ENCODE results near the gene EREG.

The EREG gene

DNA sequence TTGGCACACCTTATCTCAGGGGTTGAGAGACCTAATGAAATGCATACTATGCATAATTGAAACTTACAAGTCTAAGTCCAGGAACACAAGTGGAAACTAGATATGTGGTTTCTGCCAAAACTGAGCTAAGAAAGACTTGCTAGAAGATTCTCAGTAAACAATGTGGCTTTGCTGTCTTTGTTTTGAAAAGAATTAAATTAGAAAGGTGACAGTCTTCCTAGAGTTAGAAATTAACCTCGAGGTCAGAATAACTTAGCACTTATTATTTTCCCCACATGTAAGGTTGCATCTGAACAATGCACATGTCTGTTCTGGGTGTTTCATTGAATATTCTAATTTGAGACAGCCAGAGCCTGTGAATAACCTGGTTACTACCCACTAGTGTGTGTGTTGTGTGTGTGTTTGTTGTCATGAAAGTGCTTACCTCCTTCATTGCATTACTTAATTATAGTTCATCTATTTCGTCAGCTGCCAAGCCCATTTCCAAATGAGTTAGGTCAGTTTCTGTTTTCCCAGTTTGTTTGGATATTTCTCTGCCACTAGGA is 1.5 kb downstream of the EREG start:
- no CpG with 5 or more reads among the region's 2 CpGs for WGBS (ENCODE audit: extremely low coverage, insufficient coverage, low lambda C conversion rate)
- H3K4me3 ChIP-seq (ENCODE audit: low read length) = no peak overlapping the region

DNA sequence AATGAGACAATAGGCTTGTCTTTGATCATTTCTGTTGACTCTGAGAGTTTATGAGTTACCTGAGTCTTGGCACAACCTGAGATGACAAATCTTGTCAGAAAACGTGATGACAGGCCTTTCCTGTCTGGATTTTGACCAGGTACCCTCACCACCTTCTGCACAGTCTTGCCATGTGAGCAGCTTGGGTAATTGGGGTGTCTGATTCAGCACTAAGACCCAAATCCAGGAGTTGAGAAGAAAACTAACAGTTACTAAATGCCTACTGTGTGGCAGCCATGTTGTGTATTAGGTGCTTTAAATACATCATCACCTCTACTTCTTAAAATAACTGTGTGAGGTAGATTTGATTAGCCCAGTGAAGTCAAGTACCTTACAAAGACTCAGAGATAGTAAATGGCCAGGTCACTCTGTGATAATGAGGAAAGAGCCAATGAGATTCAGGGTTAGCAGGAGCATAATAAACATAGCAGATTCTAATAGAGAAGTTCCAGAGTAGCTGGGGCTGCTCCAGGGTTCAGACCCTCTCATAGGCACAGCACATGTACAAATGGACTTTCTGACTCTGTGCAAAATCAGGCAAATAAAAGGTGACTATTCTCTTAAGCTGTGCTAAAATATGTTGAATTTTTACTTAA is 2.8 kb downstream of the EREG start:
- Histone ChIP-seq H4K8ac (ENCODE audit: low read depth, low read length) (no peak overlapping the region), H3K27me3 (ENCODE audit: insufficient read depth, low read length, poor library complexity) (no peaks in the 10 kb centered on the region), H3K23ac (ENCODE audit: low read length) (no peak overlapping the region), H3K36me3 (ENCODE audit: control insufficient read depth, insufficient read depth, low read length) (no peaks in the 10 kb centered on the region), H4K5ac (ENCODE audit: low read length) (no peak overlapping the region), H3K56ac (ENCODE audit: low read length) (no peak overlapping the region), H3K4ac (ENCODE audit: low read depth, low read length) (no peak overlapping the region), H2BK120ac (ENCODE audit: low read depth, low read length) (no peak overlapping the region), H2AK5ac (ENCODE audit: low read length) (no peak overlapping the region), H3K79me1 (ENCODE audit: low read length) (no peaks in the 10 kb centered on the region), H3K18ac (ENCODE audit: low read length) (no peak overlapping the region), H3K79me2 (ENCODE audit: control insufficient read depth, insufficient read depth, low read length) (no peaks in the 10 kb centered on the region), H3K4me2 (ENCODE audit: low read length) (no peak overlapping the region), H3K27ac (ENCODE audit: low read depth, low read length) (no peak overlapping the region), H3K4me3 (ENCODE audit: low read length) (no peak overlapping the region), H3K9ac (ENCODE audit: low read length) (no peak overlapping the region), H2BK15ac (replicated peaks; ENCODE audit: low read depth) (peak overlapping the region; percentile 8), H3K4me1 (ENCODE audit: control insufficient read depth, low read depth, low read length) (peaks cover 4% of the 10 kb centered on the region), H2BK5ac (ENCODE audit: low read length) (no peak overlapping the region)
- no CpG with 5 or more reads among the region's 1 CpG for WGBS (ENCODE audit: extremely low coverage, insufficient coverage, low lambda C conversion rate)
- DNase-seq = no peak

More for the DNA sequence above, 1.5 kb downstream of the EREG start:
- DNase-seq = no peak
- Histone ChIP-seq H3K79me2 (ENCODE audit: control insufficient read depth, insufficient read depth, low read length) (no peaks in the 10 kb centered on the region), H3K4ac (ENCODE audit: low read depth, low read length) (no peak overlapping the region), H2BK120ac (ENCODE audit: low read depth, low read length) (no peak overlapping the region), H3K27me3 (ENCODE audit: insufficient read depth, low read length, poor library complexity) (no peaks in the 10 kb centered on the region), H3K27ac (ENCODE audit: low read depth, low read length) (no peak overlapping the region), H3K18ac (ENCODE audit: low read length) (no peak overlapping the region), H3K79me1 (ENCODE audit: low read length) (no peaks in the 10 kb centered on the region), H4K8ac (ENCODE audit: low read depth, low read length) (no peak overlapping the region), H2AK5ac (ENCODE audit: low read length) (no peak overlapping the region), H3K9ac (ENCODE audit: low read length) (no peak overlapping the region), H3K4me1 (ENCODE audit: control insufficient read depth, low read depth, low read length) (peaks cover 4% of the 10 kb centered on the region), H3K4me2 (ENCODE audit: low read length) (no peak overlapping the region), H2BK5ac (ENCODE audit: low read length) (no peak overlapping the region), H3K36me3 (ENCODE audit: control insufficient read depth, insufficient read depth, low read length) (no peaks in the 10 kb centered on the region), H3K56ac (ENCODE audit: low read length) (no peak overlapping the region), H3K23ac (ENCODE audit: low read length) (no peak overlapping the region), H4K5ac (ENCODE audit: low read length) (no peak overlapping the region), H2BK15ac (replicated peaks; ENCODE audit: low read depth) (no peak overlapping the region)

- Histone ChIP-seq H2BK5ac (ENCODE audit: low read length) (no peak overlapping the region), H3K56ac (ENCODE audit: low read length) (no peak overlapping the region), H3K4me1 (ENCODE audit: control insufficient read depth, low read depth, low read length) (peaks cover 4% of the 10 kb centered on the region), H3K4ac (ENCODE audit: low read depth, low read length) (no peak overlapping the region), H3K9ac (ENCODE audit: low read length) (no peak overlapping the region), H2BK120ac (ENCODE audit: low read depth, low read length) (no peak overlapping the region), H3K79me1 (ENCODE audit: low read length) (no peaks in the 10 kb centered on the region), H3K36me3 (ENCODE audit: control insufficient read depth, insufficient read depth, low read length) (no peaks in the 10 kb centered on the region), H2AK5ac (ENCODE audit: low read length) (no peak overlapping the region), H3K23ac (ENCODE audit: low read length) (no peak overlapping the region), H3K4me2 (ENCODE audit: low read length) (no peak overlapping the region), H4K5ac (ENCODE audit: low read length) (no peak overlapping the region), H3K27me3 (ENCODE audit: insufficient read depth, low read length, poor library complexity) (no peaks in the 10 kb centered on the region), H4K8ac (ENCODE audit: low read depth, low read length) (no peak overlapping the region), H3K18ac (ENCODE audit: low read length) (no peak overlapping the region), H3K27ac (ENCODE audit: low read depth, low read length) (no peak overlapping the region), H2BK15ac (replicated peaks; ENCODE audit: low read depth) (no peak overlapping the region), H3K79me2 (ENCODE audit: control insufficient read depth, insufficient read depth, low read length) (no peaks in the 10 kb centered on the region), H3K4me3 (ENCODE audit: low read length) (no peak overlapping the region)
- DNase-seq = no peak
- no CpG with 5 or more reads among the region's 4 CpGs for WGBS (ENCODE audit: extremely low coverage, insufficient coverage, low lambda C conversion rate)
These were observed 3.7 kb downstream of the EREG start for GRCh38 chr4:74368596-74368995.

DNA sequence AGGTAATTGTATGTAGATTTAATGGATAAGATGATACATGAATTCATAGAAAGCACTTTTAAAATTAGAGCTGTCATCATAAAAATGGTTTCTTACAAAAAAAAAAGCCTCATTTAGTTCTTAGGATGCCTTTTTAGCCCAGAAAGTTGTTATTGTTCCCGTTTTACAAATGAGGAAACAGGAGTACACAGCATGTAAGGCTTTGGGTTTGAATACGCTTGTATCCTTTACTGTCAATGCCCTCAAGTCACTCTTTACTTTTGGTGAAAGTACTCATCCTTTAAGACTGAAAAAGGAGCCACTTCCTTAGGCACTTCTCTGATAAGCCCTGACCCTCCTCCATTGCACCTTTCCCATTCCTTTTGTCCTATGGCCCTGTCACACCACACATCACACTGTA is 4.9 kb downstream of the EREG start:
- Histone ChIP-seq H2BK5ac (ENCODE audit: low read length) (no peak overlapping the region), H3K79me2 (ENCODE audit: control insufficient read depth, insufficient read depth, low read length) (no peaks in the 10 kb centered on the region), H3K4ac (ENCODE audit: low read depth, low read length) (no peak overlapping the region), H3K4me3 (ENCODE audit: low read length) (no peak overlapping the region), H3K79me1 (ENCODE audit: low read length) (no peaks in the 10 kb centered on the region), H3K18ac (ENCODE audit: low read length) (no peak overlapping the region), H3K56ac (ENCODE audit: low read length) (no peak overlapping the region), H2AK5ac (ENCODE audit: low read length) (no peak overlapping the region), H2BK15ac (replicated peaks; ENCODE audit: low read depth) (no peak overlapping the region), H3K23ac (ENCODE audit: low read length) (no peak overlapping the region), H4K5ac (ENCODE audit: low read length) (no peak overlapping the region), H3K36me3 (ENCODE audit: control insufficient read depth, insufficient read depth, low read length) (no peaks in the 10 kb centered on the region), H3K4me1 (ENCODE audit: control insufficient read depth, low read depth, low read length) (peaks cover 4% of the 10 kb centered on the region), H4K8ac (ENCODE audit: low read depth, low read length) (no peak overlapping the region), H2BK120ac (ENCODE audit: low read depth, low read length) (no peak overlapping the region), H3K27me3 (ENCODE audit: insufficient read depth, low read length, poor library complexity) (no peaks in the 10 kb centered on the region), H3K27ac (ENCODE audit: low read depth, low read length) (no peak overlapping the region), H3K9ac (ENCODE audit: low read length) (no peak overlapping the region), H3K4me2 (ENCODE audit: low read length) (no peak overlapping the region)
- no CpG with 5 or more reads among the region's 2 CpGs for WGBS (ENCODE audit: extremely low coverage, insufficient coverage, low lambda C conversion rate)
- no peak for DNase-seq

DNA sequence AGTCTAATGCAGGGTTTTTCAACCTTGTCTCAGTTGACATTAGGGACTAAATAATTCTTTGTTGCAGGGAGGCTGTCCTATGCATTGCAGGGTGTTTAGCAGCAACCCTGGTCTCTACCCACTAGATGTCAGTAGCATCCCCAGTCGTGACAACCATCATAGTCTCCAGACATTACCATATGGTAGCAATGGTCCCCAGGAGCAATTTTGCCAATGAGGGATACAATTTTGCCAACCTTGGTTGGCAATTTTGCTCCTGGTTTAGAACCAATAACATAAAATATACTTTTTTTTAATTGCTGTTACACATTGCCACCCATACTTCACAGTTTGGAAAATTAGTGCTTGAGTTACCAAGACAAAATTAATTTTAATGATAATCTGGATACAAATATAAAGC is 6.0 kb downstream of the EREG start:
- Histone ChIP-seq H2BK120ac (ENCODE audit: low read depth, low read length) (no peak overlapping the region), H3K4ac (ENCODE audit: low read depth, low read length) (no peak overlapping the region), H3K4me1 (ENCODE audit: control insufficient read depth, low read depth, low read length) (peaks cover 4% of the 10 kb centered on the region), H3K4me2 (ENCODE audit: low read length) (no peak overlapping the region), H3K79me2 (ENCODE audit: control insufficient read depth, insufficient read depth, low read length) (no peaks in the 10 kb centered on the region), H3K27me3 (ENCODE audit: insufficient read depth, low read length, poor library complexity) (no peaks in the 10 kb centered on the region), H3K56ac (ENCODE audit: low read length) (no peak overlapping the region), H3K9ac (ENCODE audit: low read length) (no peak overlapping the region), H4K8ac (ENCODE audit: low read depth, low read length) (no peak overlapping the region), H2AK5ac (ENCODE audit: low read length) (no peak overlapping the region), H3K18ac (ENCODE audit: low read length) (no peak overlapping the region), H4K5ac (ENCODE audit: low read length) (no peak overlapping the region), H2BK15ac (replicated peaks; ENCODE audit: low read depth) (no peak overlapping the region), H3K27ac (ENCODE audit: low read depth, low read length) (no peak overlapping the region), H3K23ac (ENCODE audit: low read length) (no peak overlapping the region), H3K36me3 (ENCODE audit: control insufficient read depth, insufficient read depth, low read length) (no peaks in the 10 kb centered on the region), H3K4me3 (ENCODE audit: low read length) (no peak overlapping the region), H2BK5ac (ENCODE audit: low read length) (no peak overlapping the region), H3K79me1 (ENCODE audit: low read length) (no peaks in the 10 kb centered on the region)
- no CpG with 5 or more reads among the region's 1 CpG for WGBS (ENCODE audit: extremely low coverage, insufficient coverage, low lambda C conversion rate)
- DNase-seq = peak; percentile 78

DNA sequence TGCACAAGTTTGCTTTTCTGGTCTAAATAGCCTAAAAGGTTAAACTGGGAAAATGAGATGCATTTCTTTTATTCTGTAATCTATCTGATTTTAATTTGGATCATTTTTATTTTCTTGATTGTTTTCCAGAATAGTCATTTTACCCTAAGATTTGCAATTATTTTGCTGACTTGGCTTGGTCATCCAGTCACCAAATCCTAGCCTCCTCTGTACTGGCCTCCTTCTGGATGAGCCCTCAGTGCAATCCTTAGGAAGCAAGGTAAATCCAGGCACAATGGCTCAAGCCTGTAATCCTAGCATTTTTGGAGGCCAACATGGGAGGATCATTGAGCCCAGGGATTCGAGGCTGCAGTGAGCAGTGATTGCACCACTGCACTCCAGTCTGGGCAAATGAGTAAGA is 9.2 kb downstream of the EREG start:
- DNase-seq = no peak
- no peaks in the 10 kb centered on the region for H3K36me3 ChIP-seq (ENCODE audit: control insufficient read depth, insufficient read depth, low read length)
- no peak overlapping the region for H3K27ac ChIP-seq (ENCODE audit: low read depth, low read length)
- no peak overlapping the region for H2AK5ac ChIP-seq (ENCODE audit: low read length)
- no peak overlapping the region for H4K8ac ChIP-seq (ENCODE audit: low read depth, low read length)
- no peak overlapping the region for H4K5ac ChIP-seq (ENCODE audit: low read length)
- H2BK5ac ChIP-seq (ENCODE audit: low read length) = no peak overlapping the region
- H3K18ac ChIP-seq (ENCODE audit: low read length) = no peak overlapping the region
- no peak overlapping the region for H2BK15ac ChIP-seq (replicated peaks; ENCODE audit: low read depth)
- no peak overlapping the region for H3K23ac ChIP-seq (ENCODE audit: low read length)
- H3K56ac ChIP-seq (ENCODE audit: low read length) = no peak overlapping the region
- no peak overlapping the region for H3K4ac ChIP-seq (ENCODE audit: low read depth, low read length)
- no peak overlapping the region for H3K4me3 ChIP-seq (ENCODE audit: low read length)
- H3K27me3 ChIP-seq (ENCODE audit: insufficient read depth, low read length, poor library complexity) = no peaks in the 10 kb centered on the region
- WGBS (ENCODE audit: extremely low coverage, insufficient coverage, low lambda C conversion rate) = no CpG with 5 or more reads among the region's 1 CpG
- H3K9ac ChIP-seq (ENCODE audit: low read length) = no peak overlapping the region
- H2BK120ac ChIP-seq (ENCODE audit: low read depth, low read length) = no peak overlapping the region
- H3K79me2 ChIP-seq (ENCODE audit: control insufficient read depth, insufficient read depth, low read length) = no peaks in the 10 kb centered on the region
- H3K79me1 ChIP-seq (ENCODE audit: low read length) = no peaks in the 10 kb centered on the region
- no peak overlapping the region for H3K4me2 ChIP-seq (ENCODE audit: low read length)
- H3K4me1 ChIP-seq (ENCODE audit: control insufficient read depth, low read depth, low read length) = no peaks in the 10 kb centered on the region

Data from mesendoderm (in vitro differentiated cells).